ENCODE data around the gene CEP83.

Gene CEP83

GRCh38 chr12:94338006-94338794 is 121.5 kb downstream of the CEP83 start:
- Histone ChIP-seq H3K27ac (ENCODE audit: low read depth in 2 of 2, low read length in 2 of 2) (no peak overlapping the region), H3K4me3 (ENCODE audit: low read length in 2 of 2) (no peak overlapping the region), H3K27me3 (ENCODE audit: control insufficient read depth in 2 of 2, insufficient read depth in 2 of 2, low read length in 2 of 2) (no peaks in the 10 kb centered on the region)

GRCh38 chr12:94336211-94336925 is 123.3 kb downstream of the CEP83 start:
- Histone ChIP-seq H3K4me3 (ENCODE audit: low read length in 2 of 2) (no peak overlapping the region), H3K27ac (ENCODE audit: low read depth in 2 of 2, low read length in 2 of 2) (no peak overlapping the region)

More at GRCh38 chr12:94338006-94338794, 121.5 kb downstream of the CEP83 start:
- H3K36me3 ChIP-seq (ENCODE audit: control insufficient read depth in 2 of 2, insufficient read depth in 2 of 2, low read length in 2 of 2) = no peaks in the 10 kb centered on the region
- no peaks in the 10 kb centered on the region for H3K4me1 ChIP-seq (ENCODE audit: control insufficient read depth in 2 of 2, insufficient read depth in 2 of 2, low read length in 2 of 2)
- no peak overlapping the region for H3K9ac ChIP-seq (ENCODE audit: low read depth in 1 of 2, low read length in 2 of 2)
- H3K9me3 ChIP-seq (ENCODE audit: control insufficient read depth in 2 of 2, low read length in 2 of 2) = no peaks in the 10 kb centered on the region

GRCh38 chr12:94333396-94333795 is 126.3 kb downstream of the CEP83 start:
- no peak overlapping the region for H3K27ac ChIP-seq (ENCODE audit: low read depth in 2 of 2, low read length in 2 of 2)
- no peaks in the 10 kb centered on the region for H3K27me3 ChIP-seq (ENCODE audit: control insufficient read depth in 2 of 2, insufficient read depth in 2 of 2, low read length in 2 of 2)
- no peak overlapping the region for H3K9ac ChIP-seq (ENCODE audit: low read depth in 1 of 2, low read length in 2 of 2)
- no peaks in the 10 kb centered on the region for H3K36me3 ChIP-seq (ENCODE audit: control insufficient read depth in 2 of 2, insufficient read depth in 2 of 2, low read length in 2 of 2)
- H3K4me3 ChIP-seq (ENCODE audit: low read length in 2 of 2) = no peak overlapping the region
- H3K9me3 ChIP-seq (ENCODE audit: control insufficient read depth in 2 of 2, low read length in 2 of 2) = no peaks in the 10 kb centered on the region
- no peaks in the 10 kb centered on the region for H3K4me1 ChIP-seq (ENCODE audit: control insufficient read depth in 2 of 2, insufficient read depth in 2 of 2, low read length in 2 of 2)

More at GRCh38 chr12:94336211-94336925, 123.3 kb downstream of the CEP83 start:
- Histone ChIP-seq H3K9me3 (ENCODE audit: control insufficient read depth in 2 of 2, low read length in 2 of 2) (no peaks in the 10 kb centered on the region), H3K36me3 (ENCODE audit: control insufficient read depth in 2 of 2, insufficient read depth in 2 of 2, low read length in 2 of 2) (no peaks in the 10 kb centered on the region), H3K27me3 (ENCODE audit: control insufficient read depth in 2 of 2, insufficient read depth in 2 of 2, low read length in 2 of 2) (no peaks in the 10 kb centered on the region), H3K4me1 (ENCODE audit: control insufficient read depth in 2 of 2, insufficient read depth in 2 of 2, low read length in 2 of 2) (no peaks in the 10 kb centered on the region), H3K9ac (ENCODE audit: low read depth in 1 of 2, low read length in 2 of 2) (no peak overlapping the region)

GRCh38 chr12:94329366-94329765 is 130.3 kb downstream of the CEP83 start:
- Histone ChIP-seq H3K27me3 (ENCODE audit: control insufficient read depth in 2 of 2, insufficient read depth in 2 of 2, low read length in 2 of 2) (no peaks in the 10 kb centered on the region), H3K4me3 (ENCODE audit: low read length in 2 of 2) (no peak overlapping the region), H3K9me3 (ENCODE audit: control insufficient read depth in 2 of 2, low read length in 2 of 2) (no peaks in the 10 kb centered on the region), H3K9ac (ENCODE audit: low read depth in 1 of 2, low read length in 2 of 2) (no peak overlapping the region), H3K4me1 (ENCODE audit: control insufficient read depth in 2 of 2, insufficient read depth in 2 of 2, low read length in 2 of 2) (no peaks in the 10 kb centered on the region), H3K27ac (ENCODE audit: low read depth in 2 of 2, low read length in 2 of 2) (no peak overlapping the region), H3K36me3 (ENCODE audit: control insufficient read depth in 2 of 2, insufficient read depth in 2 of 2, low read length in 2 of 2) (peaks cover 0 to 2% of the 10 kb centered on the region in 2 donors)

GRCh38 chr12:94327809-94328208 is 131.9 kb downstream of the CEP83 start:
- no peaks in the 10 kb centered on the region for H3K9me3 ChIP-seq (ENCODE audit: control insufficient read depth in 2 of 2, low read length in 2 of 2)
- peaks cover 4 to 7% of the 10 kb centered on the region in 2 donors for H3K36me3 ChIP-seq (ENCODE audit: control insufficient read depth in 2 of 2, insufficient read depth in 2 of 2, low read length in 2 of 2)
- no peaks in the 10 kb centered on the region for H3K27me3 ChIP-seq (ENCODE audit: control insufficient read depth in 2 of 2, insufficient read depth in 2 of 2, low read length in 2 of 2)
- no peak overlapping the region for H3K27ac ChIP-seq (ENCODE audit: low read depth in 2 of 2, low read length in 2 of 2)
- H3K4me1 ChIP-seq (ENCODE audit: control insufficient read depth in 2 of 2, insufficient read depth in 2 of 2, low read length in 2 of 2) = no peaks in the 10 kb centered on the region
- H3K4me3 ChIP-seq (ENCODE audit: low read length in 2 of 2) = no peak overlapping the region
- no peak overlapping the region for H3K9ac ChIP-seq (ENCODE audit: low read depth in 1 of 2, low read length in 2 of 2)

- Histone ChIP-seq H3K9ac (ENCODE audit: low read depth in 1 of 2, low read length in 2 of 2) (no peak overlapping the region), H3K4me1 (ENCODE audit: control insufficient read depth in 2 of 2, insufficient read depth in 2 of 2, low read length in 2 of 2) (no peaks in the 10 kb centered on the region), H3K27me3 (ENCODE audit: control insufficient read depth in 2 of 2, insufficient read depth in 2 of 2, low read length in 2 of 2) (no peaks in the 10 kb centered on the region), H3K4me3 (ENCODE audit: low read length in 2 of 2) (no peak overlapping the region), H3K36me3 (ENCODE audit: control insufficient read depth in 2 of 2, insufficient read depth in 2 of 2, low read length in 2 of 2) (peaks cover 4 to 11% of the 10 kb centered on the region in 2 donors), H3K9me3 (ENCODE audit: control insufficient read depth in 2 of 2, low read length in 2 of 2) (no peaks in the 10 kb centered on the region), H3K27ac (ENCODE audit: low read depth in 2 of 2, low read length in 2 of 2) (no peak overlapping the region)
These were observed 132.9 kb downstream of the CEP83 start for GRCh38 chr12:94326727-94327126.

DNA sequence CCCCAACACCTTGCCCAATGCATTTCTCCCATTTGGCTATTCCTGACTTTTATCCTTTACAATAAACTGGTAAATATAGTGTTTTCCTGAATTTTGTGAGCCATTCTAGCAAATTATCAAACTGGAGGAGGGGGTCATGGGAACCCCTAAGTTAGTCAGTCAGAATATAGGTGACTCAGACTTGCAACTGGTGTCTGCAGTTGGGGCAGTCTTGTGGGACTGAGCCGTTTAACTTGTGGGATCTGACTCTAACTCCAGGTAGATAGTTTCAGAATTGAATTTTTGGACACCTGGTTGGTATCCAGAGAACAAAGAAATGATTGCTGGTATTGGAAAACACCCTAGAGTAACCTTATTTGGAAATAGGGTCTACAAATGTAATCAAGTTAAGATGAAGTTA is 133.4 kb downstream of the CEP83 start:
- H3K4me1 ChIP-seq (ENCODE audit: control insufficient read depth in 2 of 2, insufficient read depth in 2 of 2, low read length in 2 of 2) = no peaks in the 10 kb centered on the region
- H3K27ac ChIP-seq (ENCODE audit: low read depth in 2 of 2, low read length in 2 of 2) = no peak overlapping the region
- H3K4me3 ChIP-seq (ENCODE audit: low read length in 2 of 2) = no peak overlapping the region
- no peak overlapping the region for H3K9ac ChIP-seq (ENCODE audit: low read depth in 1 of 2, low read length in 2 of 2)
- H3K27me3 ChIP-seq (ENCODE audit: control insufficient read depth in 2 of 2, insufficient read depth in 2 of 2, low read length in 2 of 2) = no peaks in the 10 kb centered on the region
- peaks cover 0 to 5% of the 10 kb centered on the region in 2 donors for H3K9me3 ChIP-seq (ENCODE audit: control insufficient read depth in 2 of 2, low read length in 2 of 2)
- peaks cover 4 to 16% of the 10 kb centered on the region in 2 donors for H3K36me3 ChIP-seq (ENCODE audit: control insufficient read depth in 2 of 2, insufficient read depth in 2 of 2, low read length in 2 of 2)

GRCh38 chr12:94322346-94322745 is 137.3 kb downstream of the CEP83 start:
- H3K9me3 ChIP-seq (ENCODE audit: control insufficient read depth in 2 of 2, low read length in 2 of 2) = peaks cover 7 to 11% of the 10 kb centered on the region in 2 donors
- no peak overlapping the region for H3K27ac ChIP-seq (ENCODE audit: low read depth in 2 of 2, low read length in 2 of 2)
- H3K9ac ChIP-seq (ENCODE audit: low read depth in 1 of 2, low read length in 2 of 2) = no peak overlapping the region
- no peak overlapping the region for H3K4me3 ChIP-seq (ENCODE audit: low read length in 2 of 2)
- peaks cover 4 to 17% of the 10 kb centered on the region in 2 donors for H3K36me3 ChIP-seq (ENCODE audit: control insufficient read depth in 2 of 2, insufficient read depth in 2 of 2, low read length in 2 of 2)
- no peaks in the 10 kb centered on the region for H3K27me3 ChIP-seq (ENCODE audit: control insufficient read depth in 2 of 2, insufficient read depth in 2 of 2, low read length in 2 of 2)
- no peaks in the 10 kb centered on the region for H3K4me1 ChIP-seq (ENCODE audit: control insufficient read depth in 2 of 2, insufficient read depth in 2 of 2, low read length in 2 of 2)

GRCh38 chr12:94320109-94320508 is 139.6 kb downstream of the CEP83 start:
- H3K9ac ChIP-seq (ENCODE audit: low read depth in 1 of 2, low read length in 2 of 2) = no peak overlapping the region
- peaks cover 4 to 14% of the 10 kb centered on the region in 2 donors for H3K36me3 ChIP-seq (ENCODE audit: control insufficient read depth in 2 of 2, insufficient read depth in 2 of 2, low read length in 2 of 2)
- H3K4me3 ChIP-seq (ENCODE audit: low read length in 2 of 2) = no peak overlapping the region
- H3K27ac ChIP-seq (ENCODE audit: low read depth in 2 of 2, low read length in 2 of 2) = no peak overlapping the region
- H3K9me3 ChIP-seq (ENCODE audit: control insufficient read depth in 2 of 2, low read length in 2 of 2) = peaks cover 7 to 11% of the 10 kb centered on the region in 2 donors
- no peaks in the 10 kb centered on the region for H3K27me3 ChIP-seq (ENCODE audit: control insufficient read depth in 2 of 2, insufficient read depth in 2 of 2, low read length in 2 of 2)
- H3K4me1 ChIP-seq (ENCODE audit: control insufficient read depth in 2 of 2, insufficient read depth in 2 of 2, low read length in 2 of 2) = no peaks in the 10 kb centered on the region

DNA sequence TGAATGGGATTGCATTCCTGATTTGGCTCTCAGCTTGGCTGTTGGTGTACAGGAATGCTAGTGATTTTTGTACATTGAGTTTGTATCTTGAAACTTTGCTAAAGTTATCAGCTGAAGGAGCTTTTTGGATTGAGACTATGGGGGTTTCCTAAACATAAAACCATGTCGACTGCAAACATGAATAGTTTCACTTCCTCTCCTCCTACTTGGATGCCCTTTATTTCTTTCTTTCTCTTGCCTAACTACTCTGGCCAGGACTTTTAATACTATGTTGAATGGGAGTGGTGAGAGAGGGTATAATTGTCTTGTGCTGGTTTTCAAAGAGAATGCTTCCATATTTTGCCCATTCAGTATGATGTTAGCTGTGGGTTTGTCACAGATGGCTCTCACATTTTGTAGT is 141.5 kb downstream of the CEP83 start:
- H3K4me3 ChIP-seq (ENCODE audit: low read length in 2 of 2) = no peak overlapping the region
- H3K9ac ChIP-seq (ENCODE audit: low read depth in 1 of 2, low read length in 2 of 2) = no peak overlapping the region
- no peaks in the 10 kb centered on the region for H3K27me3 ChIP-seq (ENCODE audit: control insufficient read depth in 2 of 2, insufficient read depth in 2 of 2, low read length in 2 of 2)
- no peak overlapping the region for H3K27ac ChIP-seq (ENCODE audit: low read depth in 2 of 2, low read length in 2 of 2)
- H3K9me3 ChIP-seq (ENCODE audit: control insufficient read depth in 2 of 2, low read length in 2 of 2) = peaks cover 7 to 11% of the 10 kb centered on the region in 2 donors
- H3K36me3 ChIP-seq (ENCODE audit: control insufficient read depth in 2 of 2, insufficient read depth in 2 of 2, low read length in 2 of 2) = peaks cover 2 to 13% of the 10 kb centered on the region in 2 donors
- H3K4me1 ChIP-seq (ENCODE audit: control insufficient read depth in 2 of 2, insufficient read depth in 2 of 2, low read length in 2 of 2) = no peaks in the 10 kb centered on the region

All from mucosa of rectum (tissue), 2 donors.